PC-3 (cell line): ENCODE results near the gene HOPX.

ENCODE experiments used
- EZH2 ChIP-seq: fragments of 300-600 bp; sonication (generic); IDR thresholded peaks from one replicate; pipeline ENCODE4 v1.6.1; 2017; ENCODE audit warnings: antibody characterized with exemption, mild to moderate bottlenecking, low read length; ENCODE audit not compliant: unreplicated experiment
- EZH2phosphoT487 ChIP-seq: fragments of 300-600 bp; sonication (generic); IDR thresholded peaks from 2 replicates; pipeline ENCODE4 v1.6.1; 2018; ENCODE audit warnings: mild to moderate bottlenecking, antibody characterized with exemption, low read length, borderline replicate concordance
- TF ChIP-seq, protein P1 (sequence below): fragments of 300-600 bp; sonication (generic); conservative IDR thresholded peaks from 2 replicates; pipeline ENCODE4 v1.5.1; 2017; ENCODE audit warnings: antibody characterized with exemption, low read depth, mild to moderate bottlenecking, low read length

DNA sequence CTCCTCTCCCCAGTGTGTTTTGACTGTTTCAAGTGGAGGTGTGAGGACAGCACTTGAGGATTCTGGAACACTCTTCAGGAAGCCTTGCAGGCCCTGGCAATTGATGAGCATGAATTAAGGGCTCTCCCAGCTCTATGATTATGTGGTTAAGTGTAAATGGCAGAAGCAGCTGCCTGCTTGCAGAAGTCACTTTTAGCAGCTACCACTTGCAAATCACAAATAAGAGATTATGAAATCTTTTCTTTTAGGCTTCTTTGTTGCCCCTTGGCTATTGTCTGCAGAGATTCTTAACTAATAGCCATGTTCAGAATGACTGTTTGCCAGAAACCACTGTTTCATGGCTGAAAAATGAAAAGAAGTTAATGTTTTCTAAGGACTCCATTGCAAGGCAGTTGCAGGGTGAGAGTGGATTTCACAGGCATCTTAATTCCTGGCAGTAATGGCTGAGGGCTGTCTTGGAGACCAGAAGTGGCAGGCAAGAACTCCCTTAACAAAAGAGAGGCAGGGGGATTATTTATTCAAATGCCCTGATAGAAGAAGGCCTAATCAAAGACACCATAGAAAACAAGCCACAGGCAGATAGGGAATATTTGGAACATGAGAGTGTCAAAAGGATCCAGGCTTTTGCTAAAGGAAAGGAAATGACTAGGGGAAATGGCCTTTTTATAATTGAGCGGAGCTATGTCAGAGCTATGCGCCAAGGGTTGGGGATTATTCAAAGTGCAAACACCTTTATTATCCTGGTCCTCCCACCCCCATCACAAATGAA is 8.3 kb upstream of the HOPX start:
- TF ChIP-seq, protein P1, sequence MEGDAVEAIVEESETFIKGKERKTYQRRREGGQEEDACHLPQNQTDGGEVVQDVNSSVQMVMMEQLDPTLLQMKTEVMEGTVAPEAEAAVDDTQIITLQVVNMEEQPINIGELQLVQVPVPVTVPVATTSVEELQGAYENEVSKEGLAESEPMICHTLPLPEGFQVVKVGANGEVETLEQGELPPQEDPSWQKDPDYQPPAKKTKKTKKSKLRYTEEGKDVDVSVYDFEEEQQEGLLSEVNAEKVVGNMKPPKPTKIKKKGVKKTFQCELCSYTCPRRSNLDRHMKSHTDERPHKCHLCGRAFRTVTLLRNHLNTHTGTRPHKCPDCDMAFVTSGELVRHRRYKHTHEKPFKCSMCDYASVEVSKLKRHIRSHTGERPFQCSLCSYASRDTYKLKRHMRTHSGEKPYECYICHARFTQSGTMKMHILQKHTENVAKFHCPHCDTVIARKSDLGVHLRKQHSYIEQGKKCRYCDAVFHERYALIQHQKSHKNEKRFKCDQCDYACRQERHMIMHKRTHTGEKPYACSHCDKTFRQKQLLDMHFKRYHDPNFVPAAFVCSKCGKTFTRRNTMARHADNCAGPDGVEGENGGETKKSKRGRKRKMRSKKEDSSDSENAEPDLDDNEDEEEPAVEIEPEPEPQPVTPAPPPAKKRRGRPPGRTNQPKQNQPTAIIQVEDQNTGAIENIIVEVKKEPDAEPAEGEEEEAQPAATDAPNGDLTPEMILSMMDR, result no peak
- no peak for TF ChIP-seq EZH2
- no peak for TF ChIP-seq EZH2phosphoT487
